ACHN (cell line): ENCODE measurements around the gene AASDHPPT.
A peak's percentile ranks its signal among the peaks of the same experiment; 100 is the strongest.
"Not testable (repeated sequence)": the region's sequence is repeated elsewhere in the genome, so short reads cannot be mapped to it uniquely, and the experiment has no call there.

ENCODE experiments used
- DNase-seq: peaks from one replicate; pipeline ENCODE4 v3.0.0-alpha.2; 2015
- in situ Hi-C: cut with HindIII; loops from 2 replicates; pipeline ENCODE4 v1.10.0; 2017; ENCODE audit warnings: low sequenced_read_pairs, low pct_ligation_motif_present, low pct_unique_long_range_greater_than_20kb

Gene AASDHPPT

GRCh38 chr11:106077609-106078455 is at the start of gene AASDHPPT:
Gene AASDHPPT, plus strand, starts transcription at chr11:106077662. Its CDS starts 49 bp downstream, at chr11:106077711.
- in situ Hi-C loops, result no loop called here
- peak; percentile 61 for DNase-seq

GRCh38 chr11:106030609-106031008 is 46.9 kb upstream of the AASDHPPT start:
- in situ Hi-C loops, result no loop called here
- no peak for DNase-seq

- no peak for DNase-seq
- in situ Hi-C loops, result no loop called here
Measured at GRCh38 chr11:106031202-106031810, 46.2 kb upstream of the AASDHPPT start.

GRCh38 chr11:106031936-106032335 is 45.5 kb upstream of the AASDHPPT start:
- in situ Hi-C loops, result no loop called here
- DNase-seq, result no peak

GRCh38 chr11:106032861-106033260 is 44.6 kb upstream of the AASDHPPT start:
- no peak for DNase-seq
- in situ Hi-C loops, result no loop called here

- in situ Hi-C loops, result no loop called here
- DNase-seq, result no peak
Measured at GRCh38 chr11:106043540-106043939, 33.9 kb upstream of the AASDHPPT start.

- DNase-seq, result peak; percentile 48
- in situ Hi-C loops, result no loop called here
Measured at GRCh38 chr11:106047631-106048030, 29.8 kb upstream of the AASDHPPT start.

- DNase-seq, result no peak
- in situ Hi-C loops, result no loop called here
Measured at GRCh38 chr11:106049727-106050476, 27.6 kb upstream of the AASDHPPT start.

- in situ Hi-C loops, result no loop called here
Measured at GRCh38 chr11:106051103-106051502, 26.4 kb upstream of the AASDHPPT start.

GRCh38 chr11:106058377-106058776 is 19.1 kb upstream of the AASDHPPT start:
- in situ Hi-C loops, DNase-seq: not testable (repeated sequence)

More at GRCh38 chr11:106051103-106051502, 26.4 kb upstream of the AASDHPPT start:
- DNase-seq, result no peak

GRCh38 chr11:106059617-106060016 is 17.8 kb upstream of the AASDHPPT start:
- DNase-seq, result no peak
- in situ Hi-C loops, result no loop called here

GRCh38 chr11:106061249-106061784 is 16.1 kb upstream of the AASDHPPT start:
- no peak for DNase-seq
- in situ Hi-C loops, result no loop called here

- no peak for DNase-seq
- in situ Hi-C loops, result no loop called here
Measured at GRCh38 chr11:106061954-106062949, 15.2 kb upstream of the AASDHPPT start.

- in situ Hi-C loops, result no loop called here
- no peak for DNase-seq
Measured at GRCh38 chr11:106063009-106063408, 14.5 kb upstream of the AASDHPPT start.

GRCh38 chr11:106070606-106071005 is 6.9 kb upstream of the AASDHPPT start:
- DNase-seq, result no peak
- in situ Hi-C loops, result no loop called here

- in situ Hi-C loops, result no loop called here
- no peak for DNase-seq
Measured at GRCh38 chr11:106072804-106073203, 4.7 kb upstream of the AASDHPPT start.

GRCh38 chr11:106076171-106076918 is 1.1 kb upstream of the AASDHPPT start:
- in situ Hi-C loops, result no loop called here
- DNase-seq, result no peak
